K562 (cell line): ENCODE measurements around the gene RBM44. TPM values are rescaled to one million over a fixed set of nuclear protein-coding genes. Genes with fewer than 3 reads are reported as not detected.

Experiments used
- ATAC-seq: fragments of 200-7000 bp; cut with Tn5 transposase; 3 replicates; pipeline ENCODE4 v1.9.1; 2020; ENCODE audit warnings: moderate library complexity
- BruUV-seq: library from RNA; stranded (reverse); fragments of 400-500 nt; replicated peaks from 2 replicates; lab custom pipeline; 2021; lab: Mats Ljungman, UMichigan
- CTCF ChIA-PET: fragments of 300-600 bp; formaldehyde crosslinking; extraction: SDS; loops from one replicate; lab custom pipeline; 2021; ENCODE audit warnings: low intra/inter-chr PET ratio; lab: Yijun Ruan, JAX
- POLR2A ChIA-PET: fragments of 300-600, 350-650 bp; sonication (Branson Sonifier 250); formaldehyde crosslinking; extraction: SDS; loops from one replicate; lab custom pipeline; 2021; ENCODE audit warnings: antibody characterized with exemption, inconsistent platforms; lab: Yijun Ruan, JAX
- DNase-seq, 4 experiments: peaks; one replicate each; pipeline versions ENCODE4 v3.0.0 to v3.0.0-alpha.2; 2011 to 2018; ENCODE audit warnings: low spot score in 3 of 4, mixed read lengths in 3 of 4; ENCODE audit errors: extremely low read depth in 1 of 4
- FAIRE-seq: peaks from 2 replicates; lab custom pipeline; 2011; peaks lifted over from hg19 to GRCh38; lab: Jason Lieb, UNC
- H2AFZ ChIP-seq: 2 replicates; pipeline ENCODE4 v1.6.0; 2011; ENCODE audit warnings: low read depth, low read length, control low read depth, inconsistent platforms
- H3K27ac ChIP-seq: fragments of 200-600 bp; 3 replicates; pipeline ENCODE4 v1.8.0; 2011; ENCODE audit warnings: low read depth, mild to moderate bottlenecking, control low read depth, inconsistent platforms, low read length, moderate library complexity, mixed read lengths; ENCODE audit errors: extremely low read depth
- H3K27me3 ChIP-seq, 2 experiments: fragments of 300-600 bp in 1 of 2; 2 replicates in 1 of 2; 3 replicates in 1 of 2; pipeline versions ENCODE4 v1.6.0 to v1.8.0; 2011; ENCODE audit warnings: inconsistent platforms in 2 of 2, low read length in 2 of 2, mild to moderate bottlenecking in 1 of 2, mixed read lengths in 1 of 2, moderate library complexity in 1 of 2; ENCODE audit not compliant: control insufficient read depth in 2 of 2, insufficient read depth in 2 of 2
- H3K36me3 ChIP-seq: fragments of 300-600 bp; 3 replicates; pipeline ENCODE4 v1.8.0; 2011; ENCODE audit warnings: mild to moderate bottlenecking, low read length, inconsistent platforms; ENCODE audit not compliant: control insufficient read depth, insufficient read depth
- H3K4me1 ChIP-seq, 2 experiments: fragments of 200-600 bp in 1 of 2; replicated peaks in 1 of 2; 2 replicates in 1 of 2; 3 replicates in 1 of 2; pipeline versions ENCODE4 v1.5.1 to v1.8.0; 2011; ENCODE audit warnings: inconsistent platforms in 2 of 2, low read length in 2 of 2, mild to moderate bottlenecking in 1 of 2, mixed read lengths in 1 of 2, moderate library complexity in 1 of 2; ENCODE audit not compliant: control insufficient read depth in 2 of 2, insufficient read depth in 2 of 2
- H3K4me2 ChIP-seq: 2 replicates; pipeline ENCODE4 v1.6.1; 2011; ENCODE audit warnings: low read length, control low read depth, inconsistent platforms, mixed read lengths; ENCODE audit not compliant: insufficient read depth
- H3K4me3 ChIP-seq: fragments of 200-600 bp; sonication (generic), shearing (Covaris generic); 2 replicates; pipeline ENCODE4 v1.5.1; 2016; ENCODE audit warnings: control low read depth, inconsistent platforms
- H3K79me2 ChIP-seq: fragments of 200-600 bp; 3 replicates; pipeline ENCODE4 v1.8.0; 2011; ENCODE audit warnings: low read length, inconsistent platforms; ENCODE audit not compliant: control insufficient read depth, insufficient read depth
- H3K9ac ChIP-seq, 2 experiments: 2 replicates each; pipeline versions ENCODE4 v1.6.0 to v1.6.1; 2011; ENCODE audit warnings: low read depth in 2 of 2, low read length in 2 of 2, control low read depth in 1 of 2, inconsistent platforms in 1 of 2, mild to moderate bottlenecking in 1 of 2, mixed read lengths in 1 of 2; ENCODE audit not compliant: insufficient read depth in 1 of 2
- H3K9me1 ChIP-seq: one replicate; pipeline ENCODE4 v1.6.0; 2011; ENCODE audit warnings: inconsistent platforms, mild to moderate bottlenecking, low read length, moderate library complexity; ENCODE audit not compliant: control insufficient read depth, insufficient read depth
- H3K9me3 ChIP-seq: replicated peaks from 2 replicates; pipeline ENCODE4 v1.5.1; 2011; ENCODE audit warnings: low read depth, low read length, inconsistent platforms; ENCODE audit not compliant: control insufficient read depth, insufficient read depth
- H4K20me1 ChIP-seq: replicated peaks from 2 replicates; pipeline ENCODE4 v1.6.1; 2011; ENCODE audit warnings: low read length, inconsistent platforms, mixed read lengths; ENCODE audit not compliant: control insufficient read depth, insufficient read depth
- EWSR1 ChIP-seq: fragments of 450-650 bp; IDR thresholded peaks from 2 replicates; pipeline ENCODE4 v1.6.1; 2018; ENCODE audit warnings: borderline replicate concordance, mild to moderate bottlenecking, low read depth, moderate library complexity; ENCODE audit not compliant: partially characterized antibody
- HMBOX1 ChIP-seq: sonication (generic); IDR thresholded peaks from 2 replicates; pipeline ENCODE4 v1.6.1; 2016
- NFIC ChIP-seq: fragments of 450-650 bp; IDR thresholded peaks from 2 replicates; pipeline ENCODE4 v1.6.1; 2017; ENCODE audit warnings: mild to moderate bottlenecking, inconsistent platforms
- SNIP1 ChIP-seq: fragments of 450-650 bp; IDR thresholded peaks from 2 replicates; pipeline ENCODE4 v1.7.1; 2017; ENCODE audit warnings: low read depth, mild to moderate bottlenecking
- XRCC4 ChIP-seq: IDR thresholded peaks from one replicate; pipeline ENCODE4 v1.6.1; 2011; ENCODE audit not compliant: insufficient read depth, insufficient read length; ENCODE audit errors: extremely low read depth
- ZBTB43 ChIP-seq: sonication (generic); formaldehyde crosslinking; IDR thresholded peaks from 2 replicates; pipeline ENCODE4 v1.8.0; 2023; ENCODE audit warnings: mild to moderate bottlenecking, missing genetic modification reagents
- ZNF639 ChIP-seq, 2 experiments: fragments of 200-800 bp in 1 of 2; sonication (Bioruptor generic) in 1 of 2; sonication (generic) in 1 of 2; formaldehyde crosslinking in 1 of 2; IDR thresholded peaks in 1 of 2; conservative IDR thresholded peaks in 1 of 2; 2 replicates each; pipeline versions ENCODE4 v1.5.0 to v1.6.1; 2016 to 2020; ENCODE audit warnings: missing compliant biosample characterization in 1 of 2, missing genetic modification characterization in 1 of 2, missing genetic modification reagents in 1 of 2
- WGBS: fragments of 100-300 bp; shearing (Covaris generic); methylation state at CpG from one replicate; pipeline ENCODE4 v1.1.6; 2016; ENCODE audit warnings: low coverage, mixed read lengths; ENCODE audit not compliant: insufficient coverage; ENCODE audit errors: missing lambda C conversion rate; 5-methylcytosine and 5-hydroxymethylcytosine counted together
- in situ Hi-C: fragments of 300-500 bp; cut with MboI; formaldehyde crosslinking; loops from 4 replicates; pipeline ENCODE4 v1.15.0; 2018; ENCODE audit warnings: inconsistent platforms, mixed read lengths
- intact Hi-C: fragments of 100-400 bp; cut with micrococcal nuclease; formaldehyde crosslinking; loops from 2 replicates; pipeline ENCODE4 v1.14.2; 2022
- polyA plus RNA-seq, 8 experiments: library from polyadenylated mRNA; depleted of rRNA in 4 of 8; stranded (reverse) in 5 of 8; unstranded in 3 of 8; fragments of >200 nt; fragmentation: Nextera tagmentation in 2 of 8; fragmentation: Illumina TruSeq in 1 of 8; extraction: Ambion mirVana in 2 of 8; extraction: Trizol in 1 of 8; gene quantifications; 2 replicates each; pipeline versions ENCODE4 v1.2.1 to v1.2.3, GENCODE V29; 2011 to 2014; ENCODE audit warnings: inconsistent platforms in 1 of 8, missing spikeins in 1 of 8
- total RNA-seq, 7 experiments: library from RNA; depleted of rRNA in 6 of 7; stranded (reverse); fragments of >200 nt in 6 of 7; fragmentation: Illumina TruSeq in 2 of 7; extraction: Trizol in 2 of 7; gene quantifications; 2 replicates each; pipeline versions ENCODE4 v1.2.1 to v1.2.3, GENCODE V29; 2011 to 2021; ENCODE audit warnings: low replicate concordance in 1 of 7

Gene RBM44
- total and polyA plus RNA-seq, 9 of the 15 experiments (the other 6 are each of a cell fraction or from before 2014, with no cell fraction given): 0.04 to 0.25 (median 0.13) TPM

- no peaks in the 10 kb centered on the region for H3K9me1 ChIP-seq
- ATAC-seq (no peak), FAIRE-seq (no peak), DNase-seq (no peak)
- TF ChIP-seq SNIP1 (no peak), EWSR1 (no peak), ZNF639 (CRISPR knock-in tag; conservative IDR thresholded peaks at IDR 0.05 in 1 of 2, IDR thresholded peaks at IDR 0.05 in 1 of 2) (no peak), NFIC (peak; percentile 50), XRCC4 (no peak), HMBOX1 (no peak), ZBTB43 (CRISPR knock-in tag) (no peak)
- no peaks in the 10 kb centered on the region for H3K79me2 ChIP-seq
- BruUV-seq: no TSS peak
- CTCF ChIA-PET: no interaction called here
- POLR2A ChIA-PET: interaction anchor here (0.5 to 0.9 kb wide), 2 partner anchors 20 to 584 kb away, joined by 3 read pairs; no protein-coding TSS in a partner anchor
- H3K27ac ChIP-seq: no peak overlapping the region
- H3K9ac ChIP-seq: no peak overlapping the region
- in situ Hi-C loops (no loop called here), intact Hi-C loops (no loop called here)
- H3K9me3 ChIP-seq: no peaks in the 10 kb centered on the region
- H3K36me3 ChIP-seq: no peaks in the 10 kb centered on the region
- H3K4me1 ChIP-seq: peaks cover 0 to 6% of the 10 kb centered on the region in 2 experiments; a peak in 2 of 5 replicates
- no peak overlapping the region for H2AFZ ChIP-seq
- H3K27me3 ChIP-seq: peaks cover 0 to 26% of the 10 kb centered on the region in 2 experiments; a peak in 2 of 5 replicates
- H3K4me2 ChIP-seq: no peak overlapping the region
- no peaks in the 10 kb centered on the region for H4K20me1 ChIP-seq
- 34% methylated on average over 14 of the region's 20 CpGs for WGBS
- no peak overlapping the region for H3K4me3 ChIP-seq
Observed at GRCh38 chr2:237882510-237883481, 84.2 kb downstream of the RBM44 start.
